Liver (tissue), 9 donors: ENCODE data around the gene ZMYND11. TPM values are rescaled to one million over a fixed set of nuclear protein-coding genes. Genes with fewer than 3 reads are reported as not detected.
"Not testable (repeated sequence)": the region's sequence is repeated elsewhere in the genome, so short reads cannot be mapped to it uniquely, and the experiment has no call there.

Experiments used
- DNase-seq: peaks from one replicate; pipeline ENCODE4 v3.0.0-alpha.2; 2017; ENCODE audit warnings: low spot score
- H3K27ac ChIP-seq, 2 donors: one replicate each; pipeline ENCODE4 v1.7.0; 2013; ENCODE audit warnings: inconsistent platforms in 2 of 2, low read length in 2 of 2, control low read depth in 1 of 2, low read depth in 1 of 2, mild to moderate bottlenecking in 1 of 2
- H3K27me3 ChIP-seq, 4 donors: one replicate each; pipeline versions ENCODE4 v1.6.1 to v1.7.0; 2013; ENCODE audit warnings: low read length in 3 of 4, inconsistent platforms in 1 of 4, mild to moderate bottlenecking in 1 of 4, moderate library complexity in 1 of 4; ENCODE audit not compliant: control insufficient read depth in 4 of 4, insufficient read depth in 4 of 4
- H3K36me3 ChIP-seq, 4 donors: one replicate each; pipeline versions ENCODE4 v1.6.1 to v1.7.0; 2013; ENCODE audit warnings: low read length in 3 of 4, mild to moderate bottlenecking in 3 of 4, low read depth in 1 of 4, moderate library complexity in 1 of 4; ENCODE audit not compliant: control insufficient read depth in 4 of 4, insufficient read depth in 3 of 4
- H3K4me1 ChIP-seq, 4 donors: one replicate each; pipeline versions ENCODE4 v1.6.1 to v1.7.0; 2013; ENCODE audit warnings: low read length in 3 of 4, mild to moderate bottlenecking in 3 of 4, moderate library complexity in 1 of 4; ENCODE audit not compliant: control insufficient read depth in 4 of 4, insufficient read depth in 4 of 4
- H3K4me3 ChIP-seq, 3 donors: one replicate each; pipeline versions ENCODE4 v1.6.1 to v1.7.0; 2013; ENCODE audit warnings: low read length in 3 of 3, control low read depth in 1 of 3, low read depth in 1 of 3, mild to moderate bottlenecking in 1 of 3
- H3K9ac ChIP-seq, 2 donors: one replicate each; pipeline ENCODE4 v1.7.0; 2013; ENCODE audit warnings: low read length in 2 of 2, mild to moderate bottlenecking in 2 of 2, moderate library complexity in 2 of 2, control low read depth in 1 of 2, low read depth in 1 of 2
- H3K9me3 ChIP-seq, 4 donors: one replicate each; pipeline versions ENCODE4 v1.6.1 to v1.7.0; 2013; ENCODE audit warnings: low read length in 3 of 4; ENCODE audit not compliant: control insufficient read depth in 4 of 4
- CTCF ChIP-seq: fragments of 150-350 bp; IDR thresholded peaks from 2 replicates; pipeline ENCODE4 v1.5.1; 2017; ENCODE audit warnings: improper control_type of control experiment, low read depth, low read length; ENCODE audit not compliant: missing input control
- MAX ChIP-seq: IDR thresholded peaks from 2 replicates; pipeline ENCODE4 v1.6.1; 2016; ENCODE audit warnings: antibody characterized with exemption
- NR2F2 ChIP-seq: IDR thresholded peaks from 2 replicates; pipeline ENCODE4 v1.6.1; 2016; ENCODE audit warnings: antibody characterized with exemption
- RAD21 ChIP-seq, 2 donors: IDR thresholded peaks; 2 replicates each; pipeline ENCODE4 v1.6.1; 2016; ENCODE audit warnings: antibody characterized with exemption in 2 of 2, mild to moderate bottlenecking in 2 of 2
- RXRA ChIP-seq, 2 donors: IDR thresholded peaks; 2 replicates each; pipeline ENCODE4 v1.6.1; 2017 to 2018; ENCODE audit warnings: antibody characterized with exemption in 2 of 2, mild to moderate bottlenecking in 1 of 2
- SP1 ChIP-seq: IDR thresholded peaks from 2 replicates; pipeline ENCODE4 v1.6.1; 2018; ENCODE audit warnings: antibody characterized with exemption, mild to moderate bottlenecking
- TAF1 ChIP-seq: conservative IDR thresholded peaks from 2 replicates; pipeline ENCODE4 v1.6.1; 2016; ENCODE audit warnings: antibody characterized with exemption, mild to moderate bottlenecking
- WGBS: extraction: QIAGEN DNeasy Blood & Tissue Kit; methylation state at CpG from one replicate; pipeline ENCODE4 v1.1.7; 2013; 5-methylcytosine and 5-hydroxymethylcytosine counted together
- polyA plus RNA-seq, 2 donors: library from polyadenylated mRNA; stranded (reverse) in 1 of 2; unstranded in 1 of 2; fragments of 200-250 nt in 1 of 2; fragments of >200 nt in 1 of 2; fragmentation: Nextera tagmentation in 1 of 2; extraction: Ambion mirVana in 1 of 2; gene quantifications; one replicate each; pipeline versions ENCODE4 v1.2.1 to v1.2.3, GENCODE V29; 2013 to 2015
- total RNA-seq, 2 donors: library from RNA; depleted of rRNA; stranded (reverse); fragments of >200 nt; gene quantifications; one replicate each; pipeline ENCODE4 v1.2.3, GENCODE V29; 2014
- TF ChIP-seq, protein P1 (sequence below): IDR thresholded peaks from 2 replicates; pipeline ENCODE4 v1.6.1; 2016; ENCODE audit warnings: antibody characterized with exemption
- TF ChIP-seq, protein P2 (sequence below): IDR thresholded peaks from 2 replicates; pipeline ENCODE4 v1.6.1; 2016; ENCODE audit warnings: antibody characterized with exemption
- donor health status: healthy.
- donor health status: healthy.
- donor health status: healthy.
- donor health status: healthy.
- donor health status: healthy.

The ZMYND11 gene
- total and polyA plus RNA-seq, 4 donors = 13.2 to 34.3 (median 16.9) TPM

DNA sequence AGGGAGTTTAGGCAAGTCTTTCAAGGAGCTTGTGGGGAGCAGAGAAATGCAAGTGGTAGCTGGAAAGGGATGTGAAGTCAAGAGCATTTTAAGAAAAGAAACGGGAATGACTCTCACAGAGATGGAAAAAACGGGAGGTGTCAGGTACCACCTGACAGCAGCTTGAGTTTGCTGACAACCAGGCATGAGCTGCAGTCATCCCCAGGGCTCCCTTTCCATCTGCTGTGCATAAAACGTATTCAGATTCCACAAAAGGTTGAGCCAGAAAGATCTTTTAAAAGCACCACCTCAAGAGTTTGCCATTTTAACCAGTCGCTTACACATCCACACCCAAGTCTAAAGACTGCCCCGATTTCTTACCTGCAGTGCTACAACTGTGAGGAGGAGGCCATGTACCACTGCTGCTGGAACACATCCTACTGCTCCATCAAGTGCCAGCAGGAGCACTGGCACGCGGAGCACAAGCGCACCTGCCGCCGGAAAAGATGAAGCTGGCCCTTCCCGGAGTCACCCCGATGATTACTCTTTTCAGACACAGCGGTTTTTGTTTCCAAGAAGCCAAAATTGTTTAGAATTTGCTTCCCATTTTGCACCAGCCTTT, 116.8 kb downstream of the ZMYND11 start:
- TF ChIP-seq TAF1 = no peak
- Histone ChIP-seq H3K27ac (no peak overlapping the region), H3K36me3 (peaks cover 5 to 39% (median 25%) of the 10 kb centered on the region in 4 donors), H3K27me3 (no peaks in the 10 kb centered on the region), H3K4me1 (no peaks in the 10 kb centered on the region), H3K9me3 (no peaks in the 10 kb centered on the region), H3K9ac (no peak overlapping the region), H3K4me3 (no peak overlapping the region)
- WGBS = 96% methylated on average over 13 of the region's 13 CpGs
- DNase-seq = no peak

GRCh38 chr10:260819-261429, 125.7 kb downstream of the ZMYND11 start:
- no peaks in the 10 kb centered on the region for H3K27me3 ChIP-seq
- no peaks in the 10 kb centered on the region for H3K9me3 ChIP-seq
- no peaks in the 10 kb centered on the region for H3K4me1 ChIP-seq
- H3K36me3 ChIP-seq = peaks cover 0 to 5% (median 2%) of the 10 kb centered on the region in 4 donors
- no peak overlapping the region for H3K27ac ChIP-seq
- H3K9ac ChIP-seq = no peak overlapping the region
- no peak overlapping the region for H3K4me3 ChIP-seq
- DNase-seq = no peak
- TF ChIP-seq, protein P1, sequence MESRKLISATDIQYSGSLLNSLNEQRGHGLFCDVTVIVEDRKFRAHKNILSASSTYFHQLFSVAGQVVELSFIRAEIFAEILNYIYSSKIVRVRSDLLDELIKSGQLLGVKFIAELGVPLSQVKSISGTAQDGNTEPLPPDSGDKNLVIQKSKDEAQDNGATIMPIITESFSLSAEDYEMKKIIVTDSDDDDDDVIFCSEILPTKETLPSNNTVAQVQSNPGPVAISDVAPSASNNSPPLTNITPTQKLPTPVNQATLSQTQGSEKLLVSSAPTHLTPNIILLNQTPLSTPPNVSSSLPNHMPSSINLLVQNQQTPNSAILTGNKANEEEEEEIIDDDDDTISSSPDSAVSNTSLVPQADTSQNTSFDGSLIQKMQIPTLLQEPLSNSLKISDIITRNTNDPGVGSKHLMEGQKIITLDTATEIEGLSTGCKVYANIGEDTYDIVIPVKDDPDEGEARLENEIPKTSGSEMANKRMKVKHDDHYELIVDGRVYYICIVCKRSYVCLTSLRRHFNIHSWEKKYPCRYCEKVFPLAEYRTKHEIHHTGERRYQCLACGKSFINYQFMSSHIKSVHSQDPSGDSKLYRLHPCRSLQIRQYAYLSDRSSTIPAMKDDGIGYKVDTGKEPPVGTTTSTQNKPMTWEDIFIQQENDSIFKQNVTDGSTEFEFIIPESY = no peak
- TF ChIP-seq MAX (no peak), CTCF (no peak), TAF1 (no peak), NR2F2 (no peak), RAD21 (IDR thresholded peaks at IDR 0.05) (no peak), RXRA (IDR thresholded peaks at IDR 0.05) (no peak), SP1 (no peak)
- TF ChIP-seq, protein P2, sequence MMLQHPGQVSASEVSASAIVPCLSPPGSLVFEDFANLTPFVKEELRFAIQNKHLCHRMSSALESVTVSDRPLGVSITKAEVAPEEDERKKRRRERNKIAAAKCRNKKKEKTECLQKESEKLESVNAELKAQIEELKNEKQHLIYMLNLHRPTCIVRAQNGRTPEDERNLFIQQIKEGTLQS = no peak
- WGBS = 87% methylated on average over 15 of the region's 15 CpGs

GRCh38 chr10:264160-265073, 129.2 kb downstream of the ZMYND11 start:
- H3K36me3 ChIP-seq, H3K9me3 ChIP-seq, H3K27me3 ChIP-seq, H3K4me3 ChIP-seq, H3K27ac ChIP-seq, H3K4me1 ChIP-seq, DNase-seq, H3K9ac ChIP-seq: not testable (repeated sequence)
- WGBS = 76% methylated on average over 11 of the region's 11 CpGs

- not testable (repeated sequence) for H3K4me3 ChIP-seq, H3K27ac ChIP-seq, DNase-seq, H3K4me1 ChIP-seq, H3K9ac ChIP-seq, H3K27me3 ChIP-seq, H3K36me3 ChIP-seq, H3K9me3 ChIP-seq
- WGBS = 96% methylated on average over 6 of the region's 6 CpGs
These were observed 129.8 kb downstream of the ZMYND11 start for GRCh38 chr10:265074-265440.

- H3K9me3 ChIP-seq, H3K4me1 ChIP-seq, H3K9ac ChIP-seq, DNase-seq, H3K27ac ChIP-seq, H3K36me3 ChIP-seq, H3K27me3 ChIP-seq, H3K4me3 ChIP-seq: not testable (repeated sequence)
- 91% methylated on average over 4 of the region's 5 CpGs for WGBS
These were observed 130.7 kb downstream of the ZMYND11 start for GRCh38 chr10:265816-266588.
